GM06990 (cell line): Measurements from ENCODE around the gene MYO16.

Experiments
- DNase-seq: peaks from one replicate; pipeline ENCODE4 v3.0.0-alpha.2; 2011; ENCODE audit not compliant: insufficient read length; ENCODE audit errors: extremely low read depth
- H3K27me3 ChIP-seq: replicated peaks from 2 replicates; pipeline ENCODE4 v1.6.0; 2011; ENCODE audit warnings: low read length; ENCODE audit not compliant: control insufficient read depth, insufficient read depth
- H3K36me3 ChIP-seq: 2 replicates; pipeline ENCODE4 v1.5.1; 2011; ENCODE audit warnings: low read length; ENCODE audit not compliant: control insufficient read depth, insufficient read depth
- H3K4me3 ChIP-seq: replicated peaks from 2 replicates; pipeline ENCODE4 v1.5.1; 2011; ENCODE audit warnings: low read depth, mild to moderate bottlenecking, control low read depth, low read length
- CTCF ChIP-seq: IDR thresholded peaks from 2 replicates; pipeline ENCODE4 v1.5.1; 2011; ENCODE audit warnings: low read length, control low read depth, mild to moderate bottlenecking, inconsistent platforms; ENCODE audit not compliant: insufficient read depth, poor library complexity, severe bottlenecking

The MYO16 gene

GRCh38 chr13:109144693-109145437, 515.5 kb downstream of the MYO16 start:
- Histone ChIP-seq H3K4me3 (no peak overlapping the region), H3K36me3 (no peaks in the 10 kb centered on the region), H3K27me3 (no peaks in the 10 kb centered on the region)
- no peak for TF ChIP-seq CTCF
- DNase-seq, result no peak

GRCh38 chr13:109145631-109146030, 516.2 kb downstream of the MYO16 start:
- no peak overlapping the region for H3K4me3 ChIP-seq
- no peaks in the 10 kb centered on the region for H3K36me3 ChIP-seq
- DNase-seq, result no peak
- TF ChIP-seq CTCF, result peak; percentile 83
- no peaks in the 10 kb centered on the region for H3K27me3 ChIP-seq

GRCh38 chr13:109146393-109146792, 517.0 kb downstream of the MYO16 start:
- no peaks in the 10 kb centered on the region for H3K27me3 ChIP-seq
- no peak for TF ChIP-seq CTCF
- no peaks in the 10 kb centered on the region for H3K36me3 ChIP-seq
- no peak for DNase-seq
- no peak overlapping the region for H3K4me3 ChIP-seq

GRCh38 chr13:109146912-109147647, 517.7 kb downstream of the MYO16 start:
- DNase-seq, result no peak
- TF ChIP-seq CTCF, result no peak

GRCh38 chr13:109148243-109148642, 518.8 kb downstream of the MYO16 start:
- H3K27me3 ChIP-seq, result no peaks in the 10 kb centered on the region
- no peak overlapping the region for H3K4me3 ChIP-seq
- TF ChIP-seq CTCF, result no peak
- no peaks in the 10 kb centered on the region for H3K36me3 ChIP-seq
- DNase-seq, result no peak

More at GRCh38 chr13:109146912-109147647, 517.7 kb downstream of the MYO16 start:
- Histone ChIP-seq H3K4me3 (no peak overlapping the region), H3K27me3 (no peaks in the 10 kb centered on the region), H3K36me3 (no peaks in the 10 kb centered on the region)
